GM21390 (cell line): Measurements from ENCODE around the gene OTOP1.
"Not testable (repeated sequence)": the region's sequence is repeated elsewhere in the genome, so short reads cannot be mapped to it uniquely, and the experiment has no call there.

Source experiments
- ATAC-seq: cut with Tn5 transposase; IDR thresholded peaks from one replicate; pipeline ENCODE4 v1.9.1; 2021; ENCODE audit not compliant: unreplicated experiment

OTOP1 gene

DNA sequence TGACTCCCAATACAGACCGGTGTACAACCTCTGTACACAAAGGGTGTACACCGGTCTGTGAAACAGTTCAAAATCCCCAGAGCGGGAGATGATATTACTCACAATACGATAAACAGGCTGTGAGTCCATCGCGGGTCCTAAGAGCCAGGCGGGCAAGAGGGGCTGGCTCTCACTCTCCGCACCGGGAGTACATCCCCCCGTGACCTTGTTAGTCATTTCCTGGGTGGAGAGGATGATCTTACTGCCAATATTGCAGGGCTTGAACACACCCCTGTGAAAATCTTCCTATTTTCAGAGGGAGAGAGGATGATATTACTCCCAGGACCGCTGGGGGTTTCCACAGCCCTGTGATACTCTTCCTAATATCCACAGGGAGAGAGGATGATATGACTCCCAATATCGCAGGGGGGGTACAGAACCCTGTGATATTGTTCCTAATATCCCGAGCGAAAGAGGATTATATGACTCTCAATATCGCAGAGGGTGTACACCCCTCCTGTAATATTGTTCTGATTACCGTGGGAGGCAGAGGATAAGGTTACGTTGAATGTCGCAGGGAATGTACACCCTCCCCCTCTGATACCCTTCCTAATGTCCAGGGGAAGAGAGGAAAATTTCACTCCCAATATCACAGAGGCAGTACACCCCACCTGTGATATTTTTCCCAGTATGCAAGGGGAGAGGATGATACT, 60.9 kb downstream of the OTOP1 start:
- not testable (repeated sequence) for ATAC-seq

GRCh38 chr4:4164532-4165173, 62.1 kb downstream of the OTOP1 start:
- ATAC-seq = not testable (repeated sequence)

DNA sequence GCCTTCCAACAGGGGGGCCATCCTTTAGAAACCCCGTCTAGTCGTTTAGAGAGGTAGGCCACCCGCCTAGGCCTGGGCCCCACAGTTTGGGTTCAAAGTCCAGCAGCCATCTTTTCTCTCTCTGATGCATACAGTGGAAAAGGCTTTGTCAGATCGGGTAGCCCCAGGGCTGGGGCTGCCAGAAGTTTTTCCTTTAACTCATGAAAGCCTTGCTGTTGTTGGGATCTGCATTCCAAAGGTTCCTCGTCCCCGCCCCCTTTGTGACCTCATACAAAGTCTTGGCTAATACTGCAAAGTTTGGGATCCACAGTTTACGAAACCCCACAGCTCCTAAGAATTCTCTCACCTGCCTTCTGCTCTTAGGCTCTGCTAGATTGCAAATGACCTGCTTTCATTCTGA, 64.5 kb downstream of the OTOP1 start:
- not testable (repeated sequence) for ATAC-seq

DNA sequence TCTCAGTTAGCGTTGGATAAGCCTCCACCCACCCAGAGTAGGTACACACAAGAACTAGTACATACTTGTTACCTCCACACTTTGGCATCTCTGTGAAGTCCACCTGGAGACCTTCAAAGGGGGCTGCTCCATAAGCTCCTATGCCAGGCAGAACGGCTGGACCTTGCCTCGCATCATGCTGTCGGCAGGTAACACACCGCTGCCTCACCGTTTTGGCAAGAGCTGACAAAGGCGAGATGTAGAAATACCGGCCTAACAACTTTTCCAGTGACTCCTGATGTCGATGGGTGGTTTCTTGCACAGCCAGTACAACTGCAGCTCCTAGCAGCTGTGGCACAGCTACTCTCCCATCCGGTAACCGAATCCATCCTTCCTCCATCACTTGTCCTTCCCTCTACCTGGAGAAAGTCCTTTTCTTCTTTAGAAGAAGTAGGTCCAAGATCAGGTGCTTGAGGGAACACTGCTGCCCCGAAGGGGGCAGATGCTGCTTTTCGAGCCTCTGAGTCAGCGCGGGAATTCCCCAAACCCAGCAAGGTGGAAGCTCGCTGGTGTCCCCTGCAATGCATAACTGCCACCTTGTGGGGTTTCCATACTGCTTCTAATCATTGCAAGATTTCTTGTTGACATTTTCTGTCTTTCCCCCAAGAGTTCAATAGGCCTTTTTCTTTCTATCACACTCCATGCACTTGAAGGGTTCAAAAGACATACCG, 65.6 kb downstream of the OTOP1 start:
- not testable (repeated sequence) for ATAC-seq

GRCh38 chr4:4145622-4146021, 81.1 kb downstream of the OTOP1 start:
- ATAC-seq = not testable (repeated sequence)

DNA sequence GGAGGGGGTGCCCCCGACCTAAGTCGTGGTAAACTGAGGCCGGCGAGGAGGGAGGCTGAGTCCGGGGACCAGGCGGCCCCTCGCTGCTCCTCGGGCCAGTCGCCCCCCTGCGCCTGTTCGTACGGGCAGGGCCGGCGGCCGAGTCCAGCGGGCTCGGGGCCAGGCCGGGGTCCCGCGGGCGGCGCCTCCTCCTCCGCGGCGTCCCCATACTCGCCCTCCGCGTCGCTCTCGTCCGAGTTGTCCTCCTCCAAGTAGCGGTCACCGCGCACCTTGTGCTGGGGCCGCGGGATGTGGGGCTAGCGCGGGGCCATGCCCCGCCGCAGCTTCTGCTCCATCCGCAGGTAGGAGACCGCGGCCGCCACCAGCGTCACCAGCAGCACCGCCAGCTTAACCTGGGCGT, 83.4 kb downstream of the OTOP1 start:
- ATAC-seq = not testable (repeated sequence)

DNA sequence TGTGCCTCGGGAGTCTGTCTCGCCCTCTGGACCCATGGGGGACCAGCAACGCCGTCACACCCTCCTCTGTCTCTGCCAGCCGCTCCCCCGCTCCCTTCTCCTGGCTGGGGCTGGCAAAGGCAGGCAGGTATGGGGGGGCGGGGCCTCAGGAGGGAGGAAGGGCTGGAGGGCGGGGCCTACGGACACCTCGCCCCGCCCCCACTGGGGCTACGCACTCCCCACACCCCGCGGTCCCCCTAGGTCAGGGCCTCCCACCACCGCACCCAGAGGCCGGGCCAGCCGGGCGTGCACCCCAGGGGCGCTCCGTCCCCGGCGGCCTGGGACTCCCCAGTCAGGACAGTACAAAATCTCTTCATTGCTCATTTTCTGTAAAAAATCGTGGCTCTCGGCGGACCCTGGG, 84.0 kb downstream of the OTOP1 start:
- not testable (repeated sequence) for ATAC-seq

- ATAC-seq = not testable (repeated sequence)
These were observed 85.5 kb downstream of the OTOP1 start for GRCh38 chr4:4141186-4141585.
